ENCODE measurements around the gene MCC. TPM values are rescaled to one million over a fixed set of nuclear protein-coding genes. Genes with fewer than 3 reads are reported as not detected.

The MCC gene
- total and polyA plus RNA-seq, 9 donors = 29.8 to 262 (median 108) TPM

- intact Hi-C loops (cut with DNase I) = no loop called here
- Histone ChIP-seq H3K27ac (no peak overlapping the region), H3K36me3 (no peaks in the 10 kb centered on the region), H3K4me3 (no peak overlapping the region), H3K9me3 (no peaks in the 10 kb centered on the region), H3K27me3 (no peaks in the 10 kb centered on the region), H3K4me1 (ENCODE audit: insufficient read depth) (peaks cover 9% of the 10 kb centered on the region)
- WGBS, 3 donors = 82 to 88% (median 85%) methylated on average over 27 of the region's 27 CpGs
- DNase-seq = peak in 3 of 5 donors; percentile 40 to 53 (median 51)
- TF ChIP-seq POLR2A (IDR thresholded peaks at IDR 0.05) = no peak
- TF ChIP-seq CTCF (IDR thresholded peaks at IDR 0.05) = no peak
- no peak for TF ChIP-seq EP300 (IDR thresholded peaks at IDR 0.05)
Measured at GRCh38 chr5:113202746-113203716, 285.2 kb downstream of the MCC start.

- 95 to 97% (median 96%) methylated on average over 8 of the region's 8 CpGs for WGBS, 3 donors
- Histone ChIP-seq H3K9me3 (no peaks in the 10 kb centered on the region), H3K4me3 (no peak overlapping the region), H3K36me3 (no peaks in the 10 kb centered on the region), H3K27ac (no peak overlapping the region), H3K27me3 (no peaks in the 10 kb centered on the region), H3K4me1 (ENCODE audit: insufficient read depth) (peaks cover 11% of the 10 kb centered on the region)
- TF ChIP-seq EP300 (IDR thresholded peaks at IDR 0.05) (no peak), POLR2A (IDR thresholded peaks at IDR 0.05) (no peak), CTCF (IDR thresholded peaks at IDR 0.05) (no peak)
- intact Hi-C loops (cut with DNase I) = no loop called here
- DNase-seq = no peak
Measured at GRCh38 chr5:113202287-113202686, 286.0 kb downstream of the MCC start.

- Histone ChIP-seq H3K36me3 (no peaks in the 10 kb centered on the region), H3K4me3 (no peak overlapping the region), H3K9me3 (no peaks in the 10 kb centered on the region), H3K4me1 (ENCODE audit: insufficient read depth) (peaks cover 11% of the 10 kb centered on the region), H3K27ac (no peak overlapping the region), H3K27me3 (no peaks in the 10 kb centered on the region)
- intact Hi-C loops (cut with DNase I) = no loop called here
- WGBS, 3 donors = 80 to 86% (median 83%) methylated on average over 5 of the region's 5 CpGs
- no peak for TF ChIP-seq CTCF (IDR thresholded peaks at IDR 0.05)
- TF ChIP-seq EP300 (IDR thresholded peaks at IDR 0.05) = no peak
- TF ChIP-seq POLR2A (IDR thresholded peaks at IDR 0.05) = no peak
- DNase-seq = no peak
Measured at GRCh38 chr5:113201715-113202114, 286.5 kb downstream of the MCC start.

- H3K27ac ChIP-seq = no peak overlapping the region
- TF ChIP-seq EP300 (IDR thresholded peaks at IDR 0.05) = no peak
- no peak for TF ChIP-seq POLR2A (IDR thresholded peaks at IDR 0.05)
- TF ChIP-seq CTCF (IDR thresholded peaks at IDR 0.05) = no peak
- H3K9me3 ChIP-seq = no peaks in the 10 kb centered on the region
- H3K36me3 ChIP-seq = no peaks in the 10 kb centered on the region
- no peak overlapping the region for H3K4me3 ChIP-seq
- WGBS, 3 donors = 50 to 61% (median 55%) methylated on average over 5 of the region's 5 CpGs
- intact Hi-C loops (cut with DNase I) = no loop called here
- DNase-seq = peak in 1 of 5 donors; percentile 51
- no peaks in the 10 kb centered on the region for H3K27me3 ChIP-seq
- peaks cover 13% of the 10 kb centered on the region for H3K4me1 ChIP-seq (ENCODE audit: insufficient read depth)
Measured at GRCh38 chr5:113199122-113199905, 288.9 kb downstream of the MCC start.

Data from ovary (tissue), 9 donors.